ENCODE results near the gene KDM4C.

Gene KDM4C

DNA sequence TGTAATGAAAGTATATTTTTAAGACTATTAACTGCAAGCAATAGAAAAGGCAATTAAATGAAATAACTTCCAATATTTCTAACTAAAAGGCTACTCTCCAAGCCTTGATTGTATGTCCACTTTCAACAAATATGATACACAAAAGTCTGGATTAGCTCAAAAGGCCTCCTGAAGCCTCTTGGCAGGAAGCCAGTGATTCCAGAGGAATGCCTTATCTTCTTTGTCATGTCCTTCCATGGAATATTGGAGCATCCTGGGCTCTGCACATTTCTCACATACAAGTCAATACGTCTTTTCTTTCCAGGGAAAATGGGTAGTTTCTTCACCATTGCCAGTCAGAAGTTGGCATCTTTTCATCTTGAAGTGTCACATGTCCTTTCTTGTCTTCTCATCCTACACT, 357.8 kb downstream of the KDM4C start:
- DNase-seq: no peak

DNA sequence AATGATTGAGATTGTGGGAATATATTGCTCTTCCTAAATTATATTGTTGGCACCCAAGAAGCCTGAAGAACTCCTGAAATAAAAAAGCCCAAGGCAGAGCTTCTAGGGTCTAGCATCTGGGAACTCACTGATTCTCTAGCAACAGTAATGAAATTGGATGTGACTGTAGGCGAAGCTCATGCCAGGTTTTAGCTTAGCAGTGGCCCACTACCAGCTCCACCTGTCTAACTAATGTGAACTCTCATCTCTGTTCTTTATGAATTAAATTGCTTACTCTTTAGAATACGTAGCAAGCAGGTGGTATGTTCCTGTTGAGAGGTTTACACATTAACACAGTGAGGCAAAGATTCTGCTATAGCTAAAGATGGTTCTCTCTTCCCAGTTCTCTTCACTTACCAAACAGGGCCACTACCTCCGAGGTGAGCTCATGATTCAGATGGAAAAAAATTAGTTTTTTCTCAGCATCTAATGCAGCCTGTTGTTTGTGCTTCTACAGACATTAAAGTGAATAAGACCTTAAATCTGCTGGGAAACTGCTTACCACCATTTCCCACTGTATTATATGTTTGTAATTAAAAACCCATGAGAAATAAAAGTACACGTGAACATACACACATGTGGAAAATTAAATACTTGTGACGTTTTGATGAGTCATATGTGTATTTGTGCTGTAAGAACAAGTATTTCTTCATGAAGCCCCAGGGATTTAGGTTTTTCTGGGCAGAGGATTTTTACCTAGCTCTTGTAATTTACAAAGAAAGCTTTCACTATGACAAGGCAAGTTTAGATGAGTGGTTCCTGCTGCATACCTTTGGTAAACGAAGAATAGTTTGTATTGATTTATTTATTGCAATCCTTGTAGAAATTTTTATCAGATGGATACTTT, 360.1 kb downstream of the KDM4C start:
- DNase-seq: no peak

DNA sequence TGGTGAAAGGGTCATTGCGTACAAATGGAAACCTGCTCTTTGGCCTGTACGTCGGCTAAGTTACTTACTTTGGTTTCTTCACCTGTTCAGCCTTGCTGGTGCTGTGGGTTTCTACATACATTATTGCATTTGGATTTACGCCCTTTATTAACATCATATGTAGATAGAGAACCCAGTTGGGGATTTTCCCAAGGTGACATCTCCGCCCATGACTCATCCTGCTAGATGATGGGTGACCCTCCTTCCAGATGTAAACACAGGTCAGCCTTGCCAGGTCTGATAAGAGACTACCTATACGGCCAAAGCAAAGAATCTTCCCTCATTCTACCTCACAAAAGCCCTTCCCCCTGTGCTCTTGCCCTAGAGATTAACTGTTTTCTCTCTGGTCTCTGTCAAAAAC, 360.9 kb downstream of the KDM4C start:
- DNase-seq: no peak

DNA sequence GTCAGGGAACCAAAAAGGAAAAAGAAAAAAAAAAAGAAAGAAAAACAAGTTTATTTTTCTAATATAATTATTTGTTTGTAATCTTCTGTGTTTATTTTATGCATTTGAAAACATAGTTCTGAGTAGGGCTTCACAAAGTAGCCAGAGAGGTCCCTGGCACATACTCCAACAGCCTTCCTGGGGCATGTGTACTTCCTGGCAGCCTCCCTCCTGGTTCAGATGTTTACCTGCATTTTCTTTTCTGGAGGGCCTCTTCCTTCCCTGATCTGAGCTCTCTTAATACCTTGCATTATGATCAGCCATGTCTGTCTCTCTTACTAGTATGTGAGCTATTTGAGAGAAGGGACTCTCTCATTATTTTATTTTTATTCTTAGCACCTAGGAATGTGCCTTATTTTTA, 361.8 kb downstream of the KDM4C start:
- no peak for DNase-seq

DNA sequence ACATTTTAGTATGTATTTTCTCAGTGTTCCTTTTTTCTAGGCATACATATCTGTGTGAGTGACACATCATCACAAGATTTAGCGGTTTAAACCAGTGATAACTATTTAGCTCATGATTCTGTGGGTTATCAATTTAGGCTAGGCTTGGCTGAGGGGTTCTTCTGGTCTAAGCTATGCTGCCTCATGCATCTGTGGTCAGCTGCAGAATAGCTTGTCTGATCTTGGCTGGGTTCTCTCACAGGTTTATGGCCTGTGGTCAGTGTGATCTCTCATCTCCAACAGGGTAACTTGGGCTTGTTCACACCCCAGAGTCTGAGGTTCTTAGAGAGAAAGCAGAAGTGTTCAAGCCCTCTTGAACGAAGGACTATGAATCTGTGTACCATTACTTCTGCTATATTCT, 363.3 kb downstream of the KDM4C start:
- DNase-seq: no peak

DNA sequence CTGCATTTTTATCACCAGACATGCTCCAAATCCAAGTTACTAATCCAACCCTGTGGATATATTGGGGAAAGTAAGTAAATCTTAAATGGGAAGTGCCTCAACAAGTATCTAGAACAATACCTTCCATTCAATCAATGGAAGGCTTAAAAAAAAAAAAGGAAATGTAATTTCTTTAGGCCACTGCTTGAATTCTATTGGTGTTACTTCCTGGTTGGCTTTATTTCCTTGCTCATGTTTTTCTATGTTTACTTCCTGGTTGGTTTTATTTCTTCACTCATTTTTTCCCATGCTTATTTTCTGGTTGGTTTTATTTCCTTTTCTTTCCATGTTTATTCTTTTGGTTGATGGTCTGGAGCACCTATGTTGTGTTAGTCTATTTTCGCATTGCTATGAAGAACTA, 363.9 kb downstream of the KDM4C start:
- no peak for DNase-seq

DNA sequence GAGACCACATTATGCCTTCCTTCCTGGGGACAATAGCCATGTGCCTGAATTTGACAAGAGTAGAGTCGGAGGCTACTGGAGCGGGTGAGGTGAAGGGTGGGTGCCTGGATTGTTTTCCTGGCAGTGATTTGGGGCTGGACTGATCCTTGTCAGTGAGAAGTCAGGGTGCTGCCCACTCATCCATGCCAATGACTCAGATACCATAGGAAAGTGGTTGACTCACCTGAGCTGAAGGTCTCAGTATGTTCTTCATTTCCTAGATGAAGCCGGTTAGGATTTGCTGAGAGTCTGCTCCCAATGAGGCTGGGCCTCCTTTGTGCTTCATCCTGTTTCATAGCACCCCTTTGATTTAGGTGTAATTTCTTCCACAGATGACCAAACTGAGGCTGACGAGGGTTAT, 366.0 kb downstream of the KDM4C start:
- no peak for DNase-seq

DNA sequence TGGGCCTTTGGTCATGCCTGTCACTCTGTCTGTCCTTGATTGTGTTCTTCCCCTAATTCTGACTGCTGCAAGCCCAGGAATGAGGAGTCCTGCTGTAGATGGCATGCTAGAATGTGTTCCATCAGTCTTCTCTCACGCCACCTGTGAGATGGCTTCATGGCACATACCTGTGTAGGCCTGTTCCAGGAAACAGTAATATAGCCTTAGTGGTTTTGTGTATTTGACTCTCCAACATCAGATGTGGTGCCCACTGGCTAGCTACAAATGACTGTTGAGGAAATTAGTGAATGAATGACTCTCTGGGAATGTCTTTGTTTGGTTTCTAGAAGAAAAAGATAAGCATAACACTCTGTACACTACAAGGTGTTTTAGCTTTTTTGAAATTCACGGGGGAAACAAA, 367.5 kb downstream of the KDM4C start:
- DNase-seq: no peak

DNA sequence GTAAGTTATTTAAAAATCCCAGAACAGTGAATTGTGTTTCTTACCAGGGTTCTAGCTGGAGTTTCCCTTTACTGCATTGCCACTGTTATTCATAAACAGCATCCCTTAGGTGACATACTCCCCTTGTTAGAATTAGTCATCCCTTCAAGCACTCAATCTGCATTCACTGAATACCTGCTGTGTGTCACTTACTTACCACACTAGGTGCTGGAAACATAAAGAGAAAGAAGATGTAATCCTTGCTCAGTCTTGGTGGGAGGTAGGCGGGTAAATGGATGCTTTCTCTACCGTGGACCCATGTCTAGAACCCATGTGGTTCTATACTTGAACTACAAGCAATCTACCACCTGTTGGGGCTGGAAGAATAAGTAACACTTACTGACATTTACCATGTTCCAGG, 371.6 kb downstream of the KDM4C start:
- DNase-seq: no peak

DNA sequence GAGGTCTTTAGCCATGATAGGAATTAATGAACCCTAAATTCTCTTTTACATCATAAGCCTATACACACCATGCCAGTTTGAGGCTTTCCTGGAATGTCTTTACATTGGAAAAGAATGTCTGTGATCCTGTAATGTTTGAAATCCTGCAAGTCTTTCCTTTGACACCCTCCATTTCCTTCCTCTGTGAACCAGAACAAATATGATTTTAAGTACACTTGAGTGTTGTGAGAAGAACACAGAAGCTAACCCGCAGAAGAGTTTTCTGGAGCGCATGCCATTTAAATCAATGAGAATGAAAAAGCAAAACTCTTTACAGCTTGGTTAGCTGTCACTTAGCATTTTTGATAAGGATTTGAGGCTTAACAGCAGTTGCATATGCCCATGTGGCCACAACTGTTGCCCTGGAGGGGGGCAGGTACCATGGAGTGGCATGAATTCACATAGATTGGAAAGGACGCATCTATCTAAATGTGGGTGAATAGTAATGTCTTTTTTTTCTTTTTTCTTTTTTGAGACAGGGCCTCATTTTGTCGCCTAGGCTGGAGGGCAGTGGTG, 372.6 kb downstream of the KDM4C start:
- no peak for DNase-seq

DNA sequence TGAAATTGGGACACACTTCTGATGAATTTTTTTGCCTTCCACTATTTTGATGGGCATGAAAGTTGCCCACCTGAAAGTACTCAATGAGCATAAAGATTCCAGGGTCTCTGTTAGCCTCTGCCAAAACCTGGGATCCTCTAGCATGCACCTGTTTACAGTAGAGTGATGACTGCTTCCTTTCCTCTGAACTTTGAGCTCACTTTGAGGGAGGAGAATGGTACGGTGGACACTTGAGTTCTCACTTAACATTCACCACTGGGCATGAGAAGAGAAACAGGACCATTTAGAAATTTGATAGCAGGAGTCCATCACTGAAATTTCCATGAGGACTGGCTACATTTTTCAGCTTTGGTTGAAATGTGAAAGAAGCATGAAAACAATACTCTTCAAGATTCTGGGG, 374.8 kb downstream of the KDM4C start:
- no peak for DNase-seq

DNA sequence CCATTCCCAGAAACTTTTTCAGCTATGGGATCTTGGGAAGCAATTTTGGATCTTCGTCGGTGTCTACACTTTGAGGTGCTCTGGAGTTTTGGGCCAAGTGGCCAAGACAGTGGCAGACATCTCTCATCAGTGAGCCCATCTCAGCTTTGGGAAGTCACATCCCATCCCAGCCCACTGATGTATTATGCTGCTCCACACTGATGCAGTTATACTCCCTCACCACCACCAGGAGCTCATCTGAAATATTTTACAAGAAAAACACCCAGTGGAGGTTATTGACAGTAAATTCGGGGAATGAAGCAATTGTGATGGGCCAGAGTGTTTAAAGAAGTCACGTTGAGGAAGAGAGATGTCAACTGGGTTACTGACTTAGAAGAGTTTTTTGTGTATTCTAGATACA, 378.0 kb downstream of the KDM4C start:
- no peak for DNase-seq

DNA sequence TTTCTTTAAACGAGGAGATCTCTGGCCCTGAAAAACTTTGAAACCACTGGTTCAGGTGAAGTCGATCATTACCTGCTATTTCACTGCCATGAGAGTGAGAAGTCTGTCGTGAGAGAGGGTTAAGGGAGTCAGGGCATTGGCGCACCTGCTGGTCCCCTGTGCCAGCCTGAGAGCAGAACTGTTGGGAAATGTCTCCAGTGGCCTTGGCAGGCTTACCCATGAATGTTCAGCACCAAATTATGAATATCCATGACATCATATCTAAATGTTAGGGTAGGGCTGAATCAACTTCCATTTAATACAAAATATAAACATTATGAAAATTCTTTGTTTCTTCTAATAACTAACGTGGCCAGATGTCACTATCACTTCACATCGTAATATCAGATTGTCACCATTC, 379.3 kb downstream of the KDM4C start:
- no peak for DNase-seq

DNA sequence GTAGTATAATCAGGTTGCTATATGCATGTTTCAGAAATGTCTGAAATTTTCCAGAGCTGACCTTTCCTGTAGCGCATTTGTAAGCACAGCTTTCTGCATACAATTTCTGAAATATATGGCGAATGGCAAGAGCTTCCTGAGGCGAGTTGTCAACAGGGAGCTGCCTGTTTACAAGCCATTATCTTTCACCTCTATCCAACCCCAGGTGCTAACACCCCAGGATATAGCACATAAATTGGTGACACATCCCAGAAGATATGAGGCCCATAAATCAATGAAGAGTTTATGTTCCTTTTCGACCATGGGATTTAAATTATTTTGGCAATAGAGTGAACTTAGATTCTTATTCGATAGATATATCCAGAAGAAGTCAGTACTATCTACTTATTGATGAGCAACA, 379.8 kb downstream of the KDM4C start:
- no peak for DNase-seq

DNA sequence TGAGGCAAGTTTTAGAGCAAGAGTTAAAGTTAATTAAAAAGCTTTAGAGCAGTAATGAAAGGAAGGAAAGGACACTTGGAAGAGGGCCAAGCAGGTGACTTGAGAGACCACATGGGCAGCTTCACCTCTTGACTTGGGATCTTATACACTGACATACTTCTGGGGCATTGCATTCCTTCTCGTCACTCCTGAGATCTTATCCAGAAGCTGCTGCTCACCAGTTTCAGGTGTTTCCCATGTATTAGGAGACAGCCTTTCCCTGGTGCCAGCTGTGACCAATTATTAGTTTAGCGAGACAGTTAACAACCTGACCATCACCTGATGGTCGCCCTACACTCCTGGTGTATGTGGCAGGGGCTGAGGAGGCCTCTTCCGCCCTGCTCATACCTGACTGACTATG, 382.1 kb downstream of the KDM4C start:
- no peak for DNase-seq

DNA sequence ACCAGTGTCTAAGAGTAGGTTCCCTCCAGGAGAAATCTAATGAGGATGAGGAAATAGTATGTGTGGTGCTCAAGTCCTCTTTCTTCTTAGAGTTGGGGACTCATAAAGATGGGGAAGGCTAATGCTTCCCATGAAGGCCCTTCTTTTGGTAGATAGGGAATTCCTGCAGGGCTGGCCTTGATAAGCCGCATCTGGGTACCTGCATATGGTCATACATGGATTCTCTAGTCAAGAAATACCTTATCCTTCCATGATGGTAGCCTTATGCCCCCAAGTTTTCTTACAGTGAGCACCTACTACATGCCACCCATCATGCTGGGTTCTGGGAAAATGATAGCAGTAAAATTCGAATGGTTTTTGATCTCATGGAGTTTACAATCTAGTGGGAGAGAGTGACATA, 382.6 kb downstream of the KDM4C start:
- no peak for DNase-seq

DNA sequence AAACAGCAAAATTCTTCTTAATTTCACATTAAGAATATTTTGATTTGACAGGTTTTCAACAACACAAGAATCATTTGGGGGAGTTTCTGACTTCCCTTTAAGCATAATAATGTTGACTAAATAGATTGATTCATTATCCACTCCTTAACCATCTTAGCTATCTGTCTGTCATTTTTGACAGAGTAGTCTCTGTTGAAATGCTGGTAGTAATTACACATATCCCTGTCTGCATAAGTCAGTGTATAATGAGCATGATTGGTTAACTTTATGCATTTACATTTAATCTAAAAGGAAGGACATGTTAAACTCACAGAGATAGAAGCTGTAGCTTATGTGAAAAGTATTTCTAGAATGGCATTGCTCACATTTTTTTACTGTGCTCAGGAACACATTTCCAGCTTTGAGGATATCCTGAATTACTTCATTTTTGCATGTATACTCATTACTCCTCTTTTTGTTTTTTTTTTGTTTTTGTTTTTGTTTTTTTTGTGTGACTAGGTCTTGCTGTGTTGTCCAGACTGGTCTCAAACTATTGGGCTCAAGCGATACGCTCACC, 385.9 kb downstream of the KDM4C start:
- no peak for DNase-seq

DNA sequence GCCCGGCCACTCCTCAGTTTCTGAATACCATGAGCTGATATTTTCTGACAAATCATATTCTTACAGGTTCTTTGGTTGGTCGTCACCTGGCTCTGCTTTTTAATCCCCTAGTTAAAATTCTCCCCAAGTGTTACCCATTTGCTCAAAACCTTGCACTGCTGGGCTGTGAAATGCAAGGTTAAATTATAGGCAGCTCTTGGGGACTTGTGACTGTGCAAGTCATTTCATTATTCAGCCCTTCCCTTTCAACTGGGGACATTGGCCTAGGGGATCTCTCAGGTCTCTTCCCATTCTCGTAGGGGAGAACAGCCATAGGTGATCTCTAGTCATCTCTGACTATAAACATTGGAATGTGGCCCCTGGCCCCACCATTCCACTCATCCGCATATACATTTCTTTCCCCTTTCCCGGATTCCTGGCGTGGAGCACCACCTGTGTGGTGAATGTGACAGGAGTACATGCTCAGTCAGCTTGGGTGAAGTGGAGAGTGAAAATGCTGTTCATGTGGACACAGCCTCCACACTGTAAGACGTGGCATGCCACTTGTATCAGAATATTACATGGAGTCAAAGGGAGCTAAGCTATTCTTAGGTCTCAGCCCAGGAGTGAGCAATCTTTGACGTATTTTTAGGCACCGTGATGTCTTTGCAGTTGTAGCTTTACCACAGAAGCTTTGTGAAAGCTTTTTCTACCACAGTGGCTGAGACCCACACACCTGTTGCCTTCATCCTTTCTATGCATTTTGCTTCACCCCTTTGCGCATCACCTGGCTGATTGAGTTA, 386.7 kb downstream of the KDM4C start:
- no peak for DNase-seq

DNA sequence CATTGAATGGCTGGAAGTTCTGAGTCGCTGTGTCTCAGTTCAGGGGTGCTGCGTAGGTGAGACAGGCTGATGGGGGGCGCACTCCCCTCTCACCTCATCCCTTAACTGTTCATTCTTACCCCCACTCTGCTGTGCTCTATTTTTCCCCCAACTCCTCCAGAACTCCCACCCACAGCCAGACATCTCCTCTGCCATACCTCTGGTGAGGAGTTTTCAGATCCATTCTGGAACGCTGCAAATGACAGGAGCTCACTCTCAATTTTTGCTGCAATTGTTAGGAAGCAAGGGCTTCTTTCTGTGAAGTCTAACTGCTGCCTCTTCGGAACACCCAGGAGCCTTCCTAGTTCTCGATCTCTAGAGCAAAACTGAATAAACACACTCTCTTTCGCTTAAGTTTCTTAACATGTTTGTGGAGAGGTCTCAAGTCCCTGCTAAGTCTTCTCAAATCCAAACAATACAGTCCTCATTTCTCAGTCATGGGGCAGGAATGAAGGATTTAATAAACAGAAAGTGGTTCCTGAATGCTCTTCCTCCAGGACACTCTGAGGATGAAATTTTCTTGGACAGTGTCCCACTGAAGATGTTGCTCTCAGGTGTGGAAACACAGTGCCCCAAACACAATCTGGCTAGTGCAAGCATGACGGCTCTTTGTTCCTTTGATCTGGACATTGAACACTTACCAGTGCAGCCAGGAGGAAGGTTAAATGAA, 387.7 kb downstream of the KDM4C start:
- no peak for DNase-seq

DNA sequence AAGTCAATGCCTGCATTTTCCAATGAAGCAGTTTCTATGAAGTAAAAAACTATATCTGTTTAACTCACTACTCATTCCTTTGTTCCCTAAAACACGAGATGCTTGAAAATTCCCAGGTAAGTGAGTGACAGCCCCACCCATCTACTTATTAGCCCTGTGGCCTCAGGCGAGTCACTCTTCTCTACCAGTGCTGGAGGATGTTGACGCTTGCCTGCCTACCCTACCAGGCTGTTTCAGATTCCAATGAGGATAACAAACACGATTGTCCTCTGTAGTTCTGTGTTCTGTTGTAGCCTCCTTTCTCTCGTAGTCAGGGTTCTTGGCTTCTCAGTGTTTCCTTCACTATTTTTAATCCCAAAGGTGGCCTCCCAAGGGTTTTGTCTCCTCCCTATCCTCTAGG, 388.8 kb downstream of the KDM4C start:
- DNase-seq: no peak

DNA sequence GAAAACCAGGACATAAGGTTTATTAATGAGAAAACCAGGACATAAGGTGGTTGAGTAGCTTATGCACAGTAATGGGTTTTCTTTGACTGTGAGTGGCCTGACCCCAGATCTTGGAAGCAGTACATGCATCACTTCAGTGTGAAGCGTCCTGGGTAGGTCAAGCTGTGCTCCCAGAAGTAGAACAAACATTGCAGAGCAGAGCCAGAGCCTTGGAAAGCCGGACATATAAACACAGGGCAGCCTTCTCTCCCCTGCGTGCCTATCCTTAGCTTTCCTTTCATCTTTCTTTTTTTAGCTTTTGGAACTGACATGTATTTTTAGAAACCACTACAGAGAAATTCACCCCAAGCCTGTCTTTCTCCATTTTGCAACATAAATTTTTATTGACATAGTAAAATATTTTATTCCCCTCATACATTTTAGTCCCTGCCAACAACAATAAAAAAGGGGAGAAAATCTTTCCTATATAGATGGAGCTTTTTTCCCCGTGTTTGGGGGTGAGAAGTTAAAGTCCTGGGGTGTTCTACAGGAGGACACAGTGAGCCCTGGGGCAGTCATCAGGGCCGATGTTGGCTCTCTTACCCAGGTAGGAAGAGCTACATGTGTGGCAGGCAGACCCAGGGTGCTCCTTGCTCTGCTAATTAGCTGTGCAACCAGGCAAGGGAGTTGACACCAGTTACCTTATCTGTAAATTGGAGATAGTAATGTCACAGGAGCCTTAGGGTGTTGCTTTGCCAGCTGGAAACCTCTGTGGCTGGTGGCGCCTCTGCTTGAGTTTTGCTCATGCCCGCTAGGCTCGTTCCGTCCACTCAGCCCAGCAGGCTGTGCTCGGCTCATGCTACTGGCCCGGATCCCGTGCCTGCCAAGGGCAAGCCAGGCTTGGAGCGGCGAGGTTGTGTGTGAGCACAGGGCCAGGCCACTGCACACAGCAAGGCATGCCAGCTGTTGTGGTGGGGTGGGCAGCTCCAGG, 389.6 kb downstream of the KDM4C start:
- no peak for DNase-seq

DNA sequence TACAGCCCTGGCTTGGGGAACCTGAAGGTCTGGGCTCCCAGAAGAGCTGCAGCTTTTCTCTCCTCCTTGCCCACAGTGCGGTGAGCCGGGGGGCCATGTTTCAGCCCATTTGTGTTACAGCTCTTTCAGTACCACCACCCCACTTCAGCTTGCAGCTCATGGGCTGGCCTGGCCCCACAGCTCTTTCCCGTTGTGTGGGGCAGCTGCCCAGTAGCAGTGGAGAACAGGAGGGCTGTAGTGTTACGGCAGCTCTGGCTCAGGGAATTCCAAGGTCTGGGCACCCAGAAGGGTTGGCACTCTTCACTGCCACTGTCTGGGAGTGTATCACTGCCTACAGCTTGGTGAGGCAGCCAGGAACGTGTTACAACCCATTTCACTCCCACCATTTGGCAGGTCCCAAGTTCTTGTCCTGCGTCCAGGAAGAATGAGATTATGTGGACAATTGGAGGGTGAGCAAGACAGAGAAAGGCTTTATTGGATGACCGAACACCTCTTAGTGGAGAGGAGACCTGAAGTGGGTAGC, 390.5 kb downstream of the KDM4C start:
- no peak for DNase-seq
